ENCODE data around the gene PKN2.
"Not testable (repeated sequence)": the region's sequence is repeated elsewhere in the genome, so short reads cannot be mapped to it uniquely, and the experiment has no call there.

The PKN2 gene

GRCh38 chr1:88680471-88680870, 3.6 kb upstream of the PKN2 start:
- no peak for DNase-seq (ENCODE audit: low spot score)

- DNase-seq (ENCODE audit: low spot score), result no peak
Measured at GRCh38 chr1:88680911-88681622, 3.0 kb upstream of the PKN2 start.

- DNase-seq (ENCODE audit: low spot score), result peak; percentile 86
Measured at GRCh38 chr1:88684482-88685258, 597 bp downstream of the PKN2 start.

- no peak for DNase-seq (ENCODE audit: low spot score)
Measured at GRCh38 chr1:88685259-88685620, 1.2 kb downstream of the PKN2 start.

- DNase-seq (ENCODE audit: low spot score), result no peak
Measured at GRCh38 chr1:88691540-88691939, 7.5 kb downstream of the PKN2 start.

GRCh38 chr1:88695781-88696180, 11.7 kb downstream of the PKN2 start:
- DNase-seq (ENCODE audit: low spot score), result no peak

- DNase-seq (ENCODE audit: low spot score), result no peak
Measured at GRCh38 chr1:88697503-88697902, 13.4 kb downstream of the PKN2 start.

GRCh38 chr1:88698140-88698539, 14.1 kb downstream of the PKN2 start:
- no peak for DNase-seq (ENCODE audit: low spot score)

- DNase-seq (ENCODE audit: low spot score), result no peak
Measured at GRCh38 chr1:88698764-88699163, 14.7 kb downstream of the PKN2 start.

- DNase-seq (ENCODE audit: low spot score), result no peak
Measured at GRCh38 chr1:88700425-88701013, 16.4 kb downstream of the PKN2 start.

GRCh38 chr1:88701275-88701674, 17.2 kb downstream of the PKN2 start:
- no peak for DNase-seq (ENCODE audit: low spot score)

GRCh38 chr1:88701793-88702192, 17.7 kb downstream of the PKN2 start:
- not testable (repeated sequence) for DNase-seq (ENCODE audit: low spot score)

- DNase-seq (ENCODE audit: low spot score), result no peak
Measured at GRCh38 chr1:88708011-88708410, 23.9 kb downstream of the PKN2 start.

- DNase-seq (ENCODE audit: low spot score), result not testable (repeated sequence)
Measured at GRCh38 chr1:88712907-88713306, 28.8 kb downstream of the PKN2 start.

GRCh38 chr1:88716571-88716970, 32.5 kb downstream of the PKN2 start:
- not testable (repeated sequence) for DNase-seq (ENCODE audit: low spot score)

GRCh38 chr1:88722492-88722891, 38.4 kb downstream of the PKN2 start:
- no peak for DNase-seq (ENCODE audit: low spot score)

GRCh38 chr1:88726697-88727096, 42.6 kb downstream of the PKN2 start:
- DNase-seq (ENCODE audit: low spot score), result no peak

GRCh38 chr1:88727205-88727604, 43.1 kb downstream of the PKN2 start:
- DNase-seq (ENCODE audit: low spot score), result no peak

GRCh38 chr1:88729297-88729696, 45.2 kb downstream of the PKN2 start:
- no peak for DNase-seq (ENCODE audit: low spot score)

GRCh38 chr1:88730132-88730675, 46.1 kb downstream of the PKN2 start:
- DNase-seq (ENCODE audit: low spot score), result no peak

GRCh38 chr1:88730995-88731394, 46.9 kb downstream of the PKN2 start:
- DNase-seq (ENCODE audit: low spot score), result no peak

- peak; percentile 17 for DNase-seq (ENCODE audit: low spot score)
Measured at GRCh38 chr1:88731475-88732269, 47.6 kb downstream of the PKN2 start.
